ENCODE results near the gene SMCO2. TPM values are rescaled to one million over a fixed set of nuclear protein-coding genes. Genes with fewer than 3 reads are reported as not detected.

Gene SMCO2
- total and polyA plus RNA-seq, 9 of the 15 experiments (the other 6 are each of a cell fraction or from before 2014, with no cell fraction given) = not detected

- TF ChIP-seq, protein P1, sequence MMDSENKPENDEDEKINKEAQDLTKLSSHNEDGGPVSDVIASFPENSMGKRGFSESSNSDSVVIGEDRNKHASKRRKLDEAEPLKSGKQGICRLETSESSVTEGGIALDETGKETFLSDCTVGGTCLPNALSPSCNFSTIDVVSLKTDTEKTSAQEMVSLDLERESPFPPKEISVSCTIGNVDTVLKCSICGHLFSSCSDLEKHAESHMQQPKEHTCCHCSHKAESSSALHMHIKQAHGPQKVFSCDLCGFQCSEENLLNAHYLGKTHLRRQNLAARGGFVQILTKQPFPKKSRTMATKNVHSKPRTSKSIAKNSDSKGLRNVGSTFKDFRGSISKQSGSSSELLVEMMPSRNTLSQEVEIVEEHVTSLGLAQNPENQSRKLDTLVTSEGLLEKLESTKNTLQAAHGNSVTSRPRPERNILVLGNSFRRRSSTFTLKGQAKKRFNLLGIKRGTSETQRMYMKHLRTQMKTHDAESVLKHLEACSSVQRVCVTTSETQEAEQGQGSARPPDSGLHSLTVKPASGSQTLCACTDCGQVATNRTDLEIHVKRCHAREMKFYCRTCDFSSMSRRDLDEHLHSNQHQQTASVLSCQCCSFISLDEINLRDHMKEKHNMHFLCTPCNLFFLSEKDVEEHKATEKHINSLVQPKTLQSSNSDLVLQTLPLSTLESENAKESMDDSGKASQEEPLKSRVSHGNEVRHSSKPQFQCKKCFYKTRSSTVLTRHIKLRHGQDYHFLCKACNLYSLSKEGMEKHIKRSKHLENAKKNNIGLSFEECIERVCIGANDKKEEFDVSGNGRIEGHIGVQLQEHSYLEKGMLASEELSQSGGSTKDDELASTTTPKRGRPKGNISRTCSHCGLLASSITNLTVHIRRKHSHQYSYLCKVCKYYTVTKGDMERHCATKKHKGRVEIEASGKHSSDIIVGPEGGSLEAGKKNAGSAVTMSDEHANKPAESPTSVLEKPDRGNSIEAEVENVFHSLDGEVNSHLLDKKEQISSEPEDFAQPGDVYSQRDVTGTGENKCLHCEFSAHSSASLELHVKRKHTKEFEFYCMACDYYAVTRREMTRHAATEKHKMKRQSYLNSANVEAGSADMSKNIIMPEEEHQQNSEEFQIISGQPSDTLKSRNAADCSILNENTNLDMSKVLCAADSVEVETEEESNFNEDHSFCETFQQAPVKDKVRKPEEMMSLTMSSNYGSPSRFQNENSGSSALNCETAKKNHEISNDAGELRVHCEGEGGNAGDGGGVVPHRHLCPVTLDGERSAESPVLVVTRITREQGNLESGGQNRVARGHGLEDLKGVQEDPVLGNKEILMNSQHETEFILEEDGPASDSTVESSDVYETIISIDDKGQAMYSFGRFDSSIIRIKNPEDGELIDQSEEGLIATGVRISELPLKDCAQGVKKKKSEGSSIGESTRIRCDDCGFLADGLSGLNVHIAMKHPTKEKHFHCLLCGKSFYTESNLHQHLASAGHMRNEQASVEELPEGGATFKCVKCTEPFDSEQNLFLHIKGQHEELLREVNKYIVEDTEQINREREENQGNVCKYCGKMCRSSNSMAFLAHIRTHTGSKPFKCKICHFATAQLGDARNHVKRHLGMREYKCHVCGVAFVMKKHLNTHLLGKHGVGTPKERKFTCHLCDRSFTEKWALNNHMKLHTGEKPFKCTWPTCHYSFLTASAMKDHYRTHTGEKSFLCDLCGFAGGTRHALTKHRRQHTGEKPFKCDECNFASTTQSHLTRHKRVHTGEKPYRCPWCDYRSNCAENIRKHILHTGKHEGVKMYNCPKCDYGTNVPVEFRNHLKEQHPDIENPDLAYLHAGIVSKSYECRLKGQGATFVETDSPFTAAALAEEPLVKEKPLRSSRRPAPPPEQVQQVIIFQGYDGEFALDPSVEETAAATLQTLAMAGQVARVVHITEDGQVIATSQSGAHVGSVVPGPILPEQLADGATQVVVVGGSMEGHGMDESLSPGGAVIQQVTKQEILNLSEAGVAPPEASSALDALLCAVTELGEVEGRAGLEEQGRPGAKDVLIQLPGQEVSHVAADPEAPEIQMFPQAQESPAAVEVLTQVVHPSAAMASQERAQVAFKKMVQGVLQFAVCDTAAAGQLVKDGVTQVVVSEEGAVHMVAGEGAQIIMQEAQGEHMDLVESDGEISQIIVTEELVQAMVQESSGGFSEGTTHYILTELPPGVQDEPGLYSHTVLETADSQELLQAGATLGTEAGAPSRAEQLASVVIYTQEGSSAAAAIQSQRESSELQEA (IDR thresholded peaks at IDR 0.05; ENCODE audit: low read depth) = no peak
- TF ChIP-seq, protein P2, sequence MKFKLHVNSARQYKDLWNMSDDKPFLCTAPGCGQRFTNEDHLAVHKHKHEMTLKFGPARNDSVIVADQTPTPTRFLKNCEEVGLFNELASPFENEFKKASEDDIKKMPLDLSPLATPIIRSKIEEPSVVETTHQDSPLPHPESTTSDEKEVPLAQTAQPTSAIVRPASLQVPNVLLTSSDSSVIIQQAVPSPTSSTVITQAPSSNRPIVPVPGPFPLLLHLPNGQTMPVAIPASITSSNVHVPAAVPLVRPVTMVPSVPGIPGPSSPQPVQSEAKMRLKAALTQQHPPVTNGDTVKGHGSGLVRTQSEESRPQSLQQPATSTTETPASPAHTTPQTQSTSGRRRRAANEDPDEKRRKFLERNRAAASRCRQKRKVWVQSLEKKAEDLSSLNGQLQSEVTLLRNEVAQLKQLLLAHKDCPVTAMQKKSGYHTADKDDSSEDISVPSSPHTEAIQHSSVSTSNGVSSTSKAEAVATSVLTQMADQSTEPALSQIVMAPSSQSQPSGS (CRISPR knock-in tag; IDR thresholded peaks at IDR 0.05) = no peak
- TF ChIP-seq ZNF174 (CRISPR knock-in tag; IDR thresholded peaks at IDR 0.05) (no peak), ZNF316 (IDR thresholded peaks at IDR 0.05) (peak; percentile 63), RBFOX2 (IDR thresholded peaks at IDR 0.05; ENCODE audit: low read depth, low read length) (no peak), CSDE1 (IDR thresholded peaks at IDR 0.05) (no peak)
These were observed 71.0 kb downstream of the SMCO2 start (continued) for GRCh38 chr12:27517546-27517945.

Data from K562 (cell line).